Measurements from ENCODE around the gene ZFYVE19. TPM values are rescaled to one million over a fixed set of nuclear protein-coding genes. Genes with fewer than 3 reads are reported as not detected.

Gene ZFYVE19
- total RNA-seq, 1 donor from 2014 or later = 18.4 TPM

- no peak for ATAC-seq
Observed at GRCh38 chr15:40775740-40776536, 31.0 kb upstream of the ZFYVE19 start.

GRCh38 chr15:40776537-40777141, 30.2 kb upstream of the ZFYVE19 start:
- peak; percentile 95 for ATAC-seq

GRCh38 chr15:40782609-40783227, 24.2 kb upstream of the ZFYVE19 start:
- ATAC-seq = peak; percentile 85

GRCh38 chr15:40785164-40785563, 21.7 kb upstream of the ZFYVE19 start:
- no peak for ATAC-seq

- ATAC-seq = peak; percentile 74
Observed at GRCh38 chr15:40785814-40786213, 21.1 kb upstream of the ZFYVE19 start.

- peak; percentile 65 for ATAC-seq
Observed at GRCh38 chr15:40787344-40787841, 19.5 kb upstream of the ZFYVE19 start.

GRCh38 chr15:40787991-40788390, 18.9 kb upstream of the ZFYVE19 start:
- ATAC-seq = peak; percentile 12

- ATAC-seq = no peak
Observed at GRCh38 chr15:40789119-40789518, 17.8 kb upstream of the ZFYVE19 start.

- ATAC-seq = no peak
Observed at GRCh38 chr15:40789999-40790398, 16.9 kb upstream of the ZFYVE19 start.

GRCh38 chr15:40790718-40791117, 16.2 kb upstream of the ZFYVE19 start:
- no peak for ATAC-seq

- no peak for ATAC-seq
Observed at GRCh38 chr15:40792394-40792793, 14.5 kb upstream of the ZFYVE19 start.

- peak; percentile 79 for ATAC-seq
Observed at GRCh38 chr15:40793216-40793989, 13.5 kb upstream of the ZFYVE19 start.

GRCh38 chr15:40796041-40796440, 10.8 kb upstream of the ZFYVE19 start:
- ATAC-seq = no peak

GRCh38 chr15:40796512-40796911, 10.4 kb upstream of the ZFYVE19 start:
- no peak for ATAC-seq

GRCh38 chr15:40799523-40799922, 7.4 kb upstream of the ZFYVE19 start:
- no peak for ATAC-seq

GRCh38 chr15:40803076-40803475, 3.8 kb upstream of the ZFYVE19 start:
- no peak for ATAC-seq

GRCh38 chr15:40803688-40804087, 3.2 kb upstream of the ZFYVE19 start:
- ATAC-seq = no peak

GRCh38 chr15:40806672-40807027, 239 bp upstream of the ZFYVE19 start:
- ATAC-seq = no peak

- ATAC-seq = peak; percentile 1
Observed at GRCh38 chr15:40807888-40808461, 1.1 kb downstream of the ZFYVE19 start.

GRCh38 chr15:40808861-40809450, 2.1 kb downstream of the ZFYVE19 start:
- ATAC-seq = no peak

- no peak for ATAC-seq
Observed at GRCh38 chr15:40812721-40813425, 6.0 kb downstream of the ZFYVE19 start.

All from esophagus mucosa (tissue), 1 donor.